Measurements from ENCODE around the gene CFAP70.
"Not testable (repeated sequence)": the region's sequence is repeated elsewhere in the genome, so short reads cannot be mapped to it uniquely, and the experiment has no call there.

CFAP70 gene

DNA sequence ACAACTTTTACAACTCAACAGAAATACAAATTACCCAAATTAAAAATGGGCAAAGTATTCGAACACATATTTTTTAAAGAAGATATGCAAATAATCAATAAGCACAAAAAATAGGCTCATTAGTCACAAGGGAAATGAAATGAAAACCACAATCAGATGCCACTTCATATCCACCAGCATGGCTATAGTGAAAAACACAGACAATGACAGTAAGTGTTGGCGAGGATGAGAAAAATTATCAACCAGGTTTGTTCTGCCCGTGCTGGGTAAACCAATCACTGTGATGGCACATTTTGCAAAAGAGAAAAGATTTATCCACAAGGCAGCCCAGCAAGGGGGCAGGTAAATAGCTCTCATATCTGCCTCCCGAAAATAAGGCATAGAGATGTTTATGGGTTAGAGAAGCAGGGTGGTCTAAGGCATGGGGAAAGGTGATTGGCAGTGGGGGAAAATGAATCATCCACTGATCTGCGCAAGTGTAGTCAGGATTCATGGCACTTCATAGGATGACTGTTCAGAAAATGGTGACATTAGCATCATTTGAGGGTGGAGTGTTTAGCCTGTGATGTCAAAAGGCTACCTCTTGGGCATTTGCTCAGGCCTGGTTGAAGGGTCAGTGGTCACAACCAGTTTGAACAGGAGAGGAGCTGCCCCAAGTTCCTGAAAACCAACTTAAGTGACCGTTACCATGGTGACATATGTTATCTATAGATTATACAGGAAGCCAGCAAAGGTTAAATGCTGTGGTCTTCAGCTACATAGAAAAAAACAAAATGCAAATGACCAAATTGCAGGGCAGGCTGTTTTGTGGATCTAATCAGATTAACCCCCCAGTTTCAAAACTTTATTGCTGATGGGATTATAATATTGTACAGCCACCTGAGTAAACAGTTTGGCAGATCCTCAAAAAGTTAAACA is 8.0 kb upstream of the CFAP70 start:
- DNase-seq (no peak), ATAC-seq (no peak)
- Mint-ChIP-seq H3K4me3 (no peak overlapping the region), H3K27me3 (no peaks in the 10 kb centered on the region), H3K9me3 (no peaks in the 10 kb centered on the region), H3K4me1 (peaks cover 6% of the 10 kb centered on the region), H3K27ac (peak overlapping the region in 1 of 2 donors; percentile 54)

DNA sequence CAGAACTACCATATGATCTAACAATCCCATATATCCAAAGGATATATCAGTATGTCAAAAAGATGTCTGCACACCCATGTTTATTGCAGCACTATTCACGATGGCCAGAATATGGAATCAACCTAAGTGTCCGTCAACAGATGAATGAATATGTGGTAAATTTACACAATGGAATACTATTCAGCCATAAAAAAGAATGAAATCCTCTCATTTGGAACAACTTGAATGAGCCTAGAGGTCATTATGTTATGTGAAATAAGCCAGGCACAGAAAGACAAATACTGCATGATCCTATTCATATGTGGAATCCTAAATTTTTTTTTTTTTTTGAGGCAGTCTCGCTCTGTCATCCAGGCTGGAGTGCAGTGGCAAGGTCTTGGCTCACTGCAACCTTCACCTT is 6.3 kb upstream of the CFAP70 start:
- Mint-ChIP-seq H3K4me1 (peaks cover 6% of the 10 kb centered on the region), H3K27ac (peak overlapping the region in 1 of 2 donors; percentile 34), H3K9me3 (no peaks in the 10 kb centered on the region), H3K4me3 (no peak overlapping the region), H3K27me3 (no peaks in the 10 kb centered on the region)
- ATAC-seq (no peak), DNase-seq (no peak)

DNA sequence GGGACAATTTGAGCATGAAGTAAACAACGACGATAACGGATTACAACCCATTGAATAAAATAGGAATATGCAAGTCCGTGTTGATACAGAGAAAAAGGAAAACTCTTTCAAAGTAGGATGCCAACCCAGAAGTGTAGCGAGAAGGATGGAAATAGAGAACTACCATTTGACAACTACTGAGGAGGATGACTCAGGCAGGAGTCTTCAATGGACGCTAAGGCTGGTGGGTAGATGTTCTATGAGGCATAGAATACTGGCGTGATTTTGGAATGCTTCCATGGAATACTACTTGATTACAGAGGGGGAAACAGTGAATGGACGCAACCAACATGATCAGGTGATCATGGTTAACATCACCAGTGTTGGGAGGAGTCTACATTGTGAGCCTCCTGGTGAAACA is 828 bp upstream of the CFAP70 start:
- no peak for ATAC-seq
- Mint-ChIP-seq H3K27me3 (no peaks in the 10 kb centered on the region), H3K4me1 (peaks cover 12% of the 10 kb centered on the region), H3K4me3 (no peak overlapping the region), H3K27ac (no peak overlapping the region), H3K9me3 (no peaks in the 10 kb centered on the region)
- no peak for DNase-seq

DNA sequence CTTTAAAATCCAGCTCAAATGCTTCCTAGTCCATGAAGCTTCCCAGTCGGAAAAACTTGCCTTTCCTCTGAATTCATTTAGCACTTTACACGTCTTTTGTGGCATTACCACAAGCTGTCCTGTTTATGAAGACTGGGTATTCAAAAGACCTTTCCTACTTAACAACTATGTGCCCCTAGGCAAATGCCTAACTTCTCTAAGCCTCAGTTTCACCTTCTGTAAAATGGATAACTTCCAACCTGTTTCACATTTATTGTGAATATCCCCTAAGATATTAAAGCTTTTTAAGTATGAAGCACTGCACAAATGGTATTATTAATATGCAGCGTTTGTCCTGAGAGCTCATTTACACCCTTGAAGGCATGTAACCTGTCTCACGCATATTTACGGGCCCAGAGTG is 843 bp downstream of the CFAP70 start:
- Mint-ChIP-seq H3K27me3 (no peaks in the 10 kb centered on the region), H3K4me1 (peaks cover 12% of the 10 kb centered on the region), H3K27ac (peak overlapping the region; percentile 95 to 99), H3K4me3 (peak overlapping the region; percentile 97 to 98), H3K9me3 (no peaks in the 10 kb centered on the region)
- DNase-seq (no peak), ATAC-seq (no peak)

DNA sequence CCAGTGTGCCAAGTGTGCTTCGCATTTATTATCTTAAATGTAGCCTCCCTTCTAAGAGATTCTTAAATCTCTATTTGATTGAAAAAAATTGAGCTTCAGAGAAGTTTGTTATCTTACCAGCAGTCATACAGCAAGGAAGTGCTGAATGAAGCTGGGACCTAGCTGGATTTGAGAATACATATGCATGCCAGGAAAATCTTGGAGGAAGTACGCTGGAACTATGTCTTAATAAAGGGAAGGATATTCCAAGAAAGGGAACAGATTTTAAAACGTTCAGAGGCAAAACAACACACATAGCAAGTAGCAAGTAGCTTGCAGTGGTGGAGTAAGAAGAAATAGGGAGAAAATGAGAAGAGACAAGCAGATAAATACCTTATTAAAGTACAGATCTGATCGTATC is 1.5 kb downstream of the CFAP70 start:
- Mint-ChIP-seq H3K4me3 (peak overlapping the region in 1 of 2 donors; percentile 64), H3K27ac (peak overlapping the region in 1 of 2 donors; percentile 48), H3K27me3 (no peaks in the 10 kb centered on the region), H3K9me3 (no peaks in the 10 kb centered on the region), H3K4me1 (peaks cover 12% of the 10 kb centered on the region)
- DNase-seq: no peak
- ATAC-seq: no peak

DNA sequence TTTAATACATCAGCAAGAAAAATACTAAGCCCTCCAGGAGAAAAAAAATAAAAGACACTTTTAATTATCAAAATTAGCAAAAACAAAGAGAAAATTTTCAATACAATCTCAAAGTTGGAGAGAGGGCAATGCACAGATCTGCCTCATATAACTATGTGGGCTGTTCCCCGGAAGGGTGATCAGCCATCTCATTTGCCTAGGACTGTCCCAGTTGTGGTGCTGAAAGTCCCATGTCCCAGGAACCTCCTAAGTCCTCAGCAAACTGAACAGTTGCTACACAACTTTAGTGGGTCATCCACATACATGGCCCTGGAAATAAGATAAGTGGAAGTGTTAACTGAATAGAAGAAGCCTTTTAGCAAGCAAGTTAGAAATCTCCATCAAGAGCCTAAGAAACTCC is 14.4 kb downstream of the CFAP70 start:
- H3K4me3 Mint-ChIP-seq: no peak overlapping the region
- H3K9me3 Mint-ChIP-seq: no peaks in the 10 kb centered on the region
- no peak overlapping the region for H3K27ac Mint-ChIP-seq
- no peaks in the 10 kb centered on the region for H3K4me1 Mint-ChIP-seq
- no peaks in the 10 kb centered on the region for H3K27me3 Mint-ChIP-seq
- ATAC-seq (no peak), DNase-seq (no peak)

DNA sequence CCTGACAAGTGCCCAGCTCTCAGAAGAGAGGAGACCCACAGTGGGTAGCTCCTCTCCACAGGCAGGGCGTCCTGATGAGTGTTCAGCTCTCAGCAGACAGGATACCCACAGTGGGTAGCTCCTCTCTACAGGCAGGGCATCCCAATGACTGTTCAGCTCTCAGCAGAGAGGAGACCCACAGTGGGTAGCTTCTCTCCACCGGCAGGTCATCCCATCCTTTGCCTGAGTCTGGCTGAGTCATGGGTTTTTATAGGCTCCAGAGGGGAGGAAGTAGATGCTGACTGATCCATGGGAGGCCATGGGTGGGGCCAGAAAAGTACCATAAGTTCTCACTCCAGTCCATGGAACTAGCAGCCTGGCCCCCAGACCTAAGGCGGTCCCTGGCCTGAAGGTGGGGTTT is 18.5 kb downstream of the CFAP70 start:
- H3K4me1 Mint-ChIP-seq: no peaks in the 10 kb centered on the region
- no peak for DNase-seq

DNA sequence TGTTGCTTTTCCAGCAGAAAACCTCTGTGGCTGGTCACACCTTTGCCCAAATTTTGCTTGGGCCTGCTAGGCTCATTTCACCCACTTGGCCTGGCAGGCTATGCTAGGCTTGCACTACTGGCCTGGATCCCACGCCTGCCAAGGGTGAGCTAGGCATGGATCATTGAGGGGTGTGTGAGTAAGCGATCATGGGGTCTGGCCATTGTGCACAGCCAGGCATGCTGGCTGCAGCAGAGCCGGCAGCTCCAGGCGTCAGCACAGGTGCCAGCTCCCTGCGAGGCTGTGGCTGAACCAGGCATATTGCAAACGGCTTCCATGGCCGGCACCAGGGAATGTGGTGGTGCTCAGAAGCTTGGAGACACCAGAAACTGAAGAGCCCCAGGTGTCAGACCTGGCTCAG is 19.2 kb downstream of the CFAP70 start:
- Mint-ChIP-seq H3K4me3 (no peak overlapping the region), H3K9me3 (no peaks in the 10 kb centered on the region), H3K4me1 (no peaks in the 10 kb centered on the region), H3K27me3 (no peaks in the 10 kb centered on the region), H3K27ac (no peak overlapping the region)
- DNase-seq: no peak
- ATAC-seq: no peak

More for the DNA sequence above, 18.5 kb downstream of the CFAP70 start:
- Mint-ChIP-seq H3K9me3 (no peaks in the 10 kb centered on the region), H3K27ac (no peak overlapping the region), H3K4me3 (no peak overlapping the region), H3K27me3 (no peaks in the 10 kb centered on the region)
- no peak for ATAC-seq

DNA sequence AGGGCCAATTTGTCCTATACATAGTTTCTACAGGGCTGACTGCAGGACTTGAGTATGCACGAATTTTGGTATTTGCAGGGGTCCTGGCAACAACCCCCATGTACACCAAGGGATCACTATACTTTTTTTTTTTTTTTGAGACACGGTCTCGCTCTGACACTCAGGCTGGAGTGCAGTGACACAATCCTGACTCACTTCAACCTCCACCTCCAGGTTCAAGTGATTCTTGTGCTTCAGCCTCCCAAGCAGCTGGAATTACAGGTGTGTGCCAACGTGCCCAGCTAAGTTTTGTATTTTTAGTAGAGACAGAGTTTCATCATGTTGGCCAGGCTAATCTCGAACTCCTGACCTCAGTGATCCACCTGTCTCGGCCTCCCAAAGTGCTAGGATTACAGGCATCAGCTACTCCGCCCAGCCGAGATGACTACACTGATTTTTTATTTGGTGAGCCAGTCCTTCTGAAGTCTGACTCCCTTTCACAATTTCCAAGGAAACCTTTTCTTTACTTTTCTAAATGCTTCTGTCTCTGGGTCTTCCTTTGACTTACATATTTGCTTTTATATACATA is 19.8 kb downstream of the CFAP70 start:
- H3K4me1 Mint-ChIP-seq: no peaks in the 10 kb centered on the region
- DNase-seq: no peak
- no peaks in the 10 kb centered on the region for H3K27me3 Mint-ChIP-seq
- H3K27ac Mint-ChIP-seq: no peak overlapping the region
- H3K4me3 Mint-ChIP-seq: no peak overlapping the region
- no peaks in the 10 kb centered on the region for H3K9me3 Mint-ChIP-seq
- no peak for ATAC-seq

DNA sequence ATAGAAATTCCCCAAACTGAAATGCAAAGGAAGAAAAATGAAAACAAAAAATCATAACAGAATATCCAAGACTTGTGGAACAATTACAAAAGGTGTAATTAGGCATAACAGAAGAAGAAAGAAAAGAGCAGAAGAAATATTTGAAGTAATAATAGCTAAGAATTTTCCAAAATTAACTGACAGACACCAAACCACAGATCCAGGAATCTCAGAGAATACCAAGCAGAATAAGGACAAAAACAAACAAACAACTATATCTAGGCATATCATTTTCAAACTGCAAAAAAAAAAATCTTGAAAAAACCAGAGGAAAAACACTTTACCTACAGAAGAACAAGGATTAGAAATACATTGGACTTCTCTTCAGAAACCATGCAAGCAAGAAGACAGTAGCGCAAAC is 25.5 kb downstream of the CFAP70 start:
- Mint-ChIP-seq H3K27ac (no peak overlapping the region), H3K4me1 (no peaks in the 10 kb centered on the region), H3K9me3 (no peaks in the 10 kb centered on the region), H3K27me3 (no peaks in the 10 kb centered on the region), H3K4me3 (no peak overlapping the region)
- DNase-seq (no peak), ATAC-seq (no peak)

DNA sequence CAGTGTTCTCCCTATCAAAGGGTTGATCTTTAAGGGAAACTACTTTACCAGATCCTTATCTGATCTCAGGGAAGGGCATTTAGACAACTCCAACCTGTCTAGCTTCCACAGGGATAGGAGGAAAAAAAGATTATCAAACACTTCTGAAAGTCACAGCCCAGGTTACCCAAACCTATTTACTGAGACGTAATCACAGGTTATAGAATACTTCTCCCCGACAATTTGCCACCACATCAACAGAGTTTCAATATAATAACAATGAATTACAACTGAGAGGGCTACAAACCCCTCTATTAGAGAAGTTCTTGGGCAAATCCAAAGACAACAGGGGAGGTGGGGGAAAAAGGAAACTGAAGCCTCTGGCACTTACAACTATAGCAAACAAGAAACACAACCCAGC is 26.3 kb downstream of the CFAP70 start:
- Mint-ChIP-seq H3K4me3 (no peak overlapping the region), H3K9me3 (no peaks in the 10 kb centered on the region), H3K27ac (no peak overlapping the region), H3K4me1 (no peaks in the 10 kb centered on the region), H3K27me3 (no peaks in the 10 kb centered on the region)
- DNase-seq (no peak), ATAC-seq (no peak)

DNA sequence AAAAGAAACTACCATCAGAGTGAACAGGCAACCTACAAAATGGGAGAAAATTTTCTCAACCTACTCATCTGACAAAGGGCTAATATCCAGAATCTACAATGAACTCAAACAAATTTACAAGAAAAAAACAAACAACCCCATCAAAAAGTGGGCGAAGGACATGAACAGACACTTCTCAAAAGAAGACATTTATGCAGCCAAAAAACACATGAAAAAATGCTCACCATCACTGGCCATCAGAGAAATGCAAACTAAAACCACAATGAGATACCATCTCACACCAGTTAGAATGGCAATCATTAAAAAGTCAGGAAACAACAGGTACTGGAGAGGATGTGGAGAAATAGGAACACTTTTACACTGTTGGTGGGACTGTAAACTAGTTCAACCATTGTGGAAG is 30.1 kb downstream of the CFAP70 start:
- not testable (repeated sequence) for H3K27ac Mint-ChIP-seq, H3K4me3 Mint-ChIP-seq, ATAC-seq, H3K27me3 Mint-ChIP-seq, DNase-seq, H3K4me1 Mint-ChIP-seq, H3K9me3 Mint-ChIP-seq

DNA sequence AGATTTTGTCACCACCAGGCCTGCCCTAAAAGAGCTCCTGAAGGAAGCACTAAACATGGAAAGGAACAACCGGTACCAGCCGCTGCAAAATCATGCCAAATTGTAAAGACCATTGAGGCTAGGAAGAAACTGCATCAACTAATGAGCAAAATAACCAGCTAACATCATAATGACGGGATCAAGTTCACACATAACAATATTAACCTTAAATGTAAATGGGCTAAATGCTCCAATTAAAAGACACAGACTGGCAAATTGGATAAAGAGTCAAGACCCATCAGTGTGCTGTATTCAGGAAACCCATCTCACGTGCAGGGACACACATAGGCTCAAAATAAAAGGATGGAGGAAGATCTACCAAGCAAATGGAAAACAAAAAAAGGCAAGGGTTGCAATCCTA is 33.4 kb downstream of the CFAP70 start:
- not testable (repeated sequence) for H3K4me3 Mint-ChIP-seq, H3K27me3 Mint-ChIP-seq, ATAC-seq

DNA sequence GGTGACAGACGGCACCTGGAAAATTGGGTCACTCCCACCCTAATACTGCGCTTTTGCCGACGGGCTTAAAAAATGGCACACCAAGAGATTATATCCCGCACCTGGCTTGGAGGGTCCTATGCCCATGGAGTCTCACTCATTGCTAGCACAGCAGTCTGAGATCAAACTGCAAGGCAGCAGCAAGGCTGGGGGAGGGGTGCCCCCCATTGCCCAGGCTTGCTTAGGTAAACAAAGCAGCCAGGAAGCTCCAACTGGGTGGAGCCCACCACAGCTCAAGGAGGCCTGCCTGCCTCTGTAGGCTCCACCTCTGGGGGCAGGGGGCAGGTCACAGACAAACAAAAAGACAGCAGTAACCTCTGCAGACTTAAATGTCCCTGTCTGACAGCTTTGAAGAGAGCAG is 35.1 kb downstream of the CFAP70 start:
- not testable (repeated sequence) for H3K27me3 Mint-ChIP-seq, H3K4me1 Mint-ChIP-seq

More for the DNA sequence above, 33.4 kb downstream of the CFAP70 start:
- H3K9me3 Mint-ChIP-seq, H3K27ac Mint-ChIP-seq, H3K4me1 Mint-ChIP-seq, DNase-seq: not testable (repeated sequence)

DNA sequence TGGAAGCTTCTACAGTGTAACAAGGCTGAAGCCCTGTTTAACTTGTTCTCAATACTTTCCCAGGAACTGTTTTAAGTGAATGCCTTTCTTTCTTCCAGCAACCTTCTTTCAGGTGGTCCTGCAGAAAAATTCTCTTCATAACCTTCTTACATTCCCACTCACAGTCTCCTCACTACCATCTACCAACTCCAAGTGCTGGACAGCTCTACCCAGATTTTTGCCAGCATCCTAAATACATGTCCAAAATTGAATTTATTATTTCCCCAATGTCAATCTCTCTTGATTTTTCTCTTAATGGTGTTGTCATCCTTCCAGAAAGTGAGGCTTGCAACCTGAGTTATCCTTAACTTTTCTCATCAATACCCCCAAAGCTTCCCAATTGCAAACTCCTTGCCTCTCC is 48.2 kb downstream of the CFAP70 start:
- DNase-seq: no peak
- Mint-ChIP-seq H3K9me3 (peaks cover 17 to 19% of the 10 kb centered on the region in 2 donors), H3K27ac (no peak overlapping the region), H3K4me1 (no peaks in the 10 kb centered on the region), H3K27me3 (no peaks in the 10 kb centered on the region), H3K4me3 (no peak overlapping the region)
- ATAC-seq: no peak

More for the DNA sequence above, 35.1 kb downstream of the CFAP70 start:
- not testable (repeated sequence) for H3K4me3 Mint-ChIP-seq, H3K27ac Mint-ChIP-seq, DNase-seq, H3K9me3 Mint-ChIP-seq, ATAC-seq

DNA sequence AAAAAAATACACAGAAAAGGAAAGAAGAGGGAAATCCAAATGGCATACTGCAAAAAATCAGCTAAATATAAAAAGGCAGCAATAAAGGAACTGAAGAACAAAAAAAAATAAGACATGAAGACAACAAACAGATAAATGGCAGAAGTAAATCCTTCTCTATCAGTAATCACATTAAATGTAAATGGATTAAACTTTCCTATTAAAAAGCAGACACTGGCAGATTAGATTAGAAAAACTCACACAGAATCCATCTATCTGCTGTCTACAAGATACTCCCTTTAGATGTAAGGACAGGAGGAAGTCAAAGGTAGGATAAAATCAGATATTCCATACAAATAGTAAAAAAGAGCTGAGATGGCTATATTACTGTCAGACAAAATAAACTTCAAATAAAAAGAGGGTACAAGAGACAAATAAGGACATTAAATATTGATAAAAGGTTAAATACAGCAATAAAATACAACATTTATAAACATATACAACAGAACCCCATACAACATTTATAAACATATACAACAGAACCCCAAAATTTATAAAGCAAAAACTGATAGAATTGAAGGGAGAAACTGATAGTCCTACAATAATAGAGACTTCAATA is 51.4 kb downstream of the CFAP70 start:
- Mint-ChIP-seq H3K4me3 (no peak overlapping the region), H3K27ac (no peak overlapping the region), H3K27me3 (no peaks in the 10 kb centered on the region), H3K4me1 (no peaks in the 10 kb centered on the region), H3K9me3 (peaks cover 23% of the 10 kb centered on the region in 2 donors)
- no peak for ATAC-seq
- DNase-seq: no peak

Measured in stimulated activated naive CD8-positive, alpha-beta T cell treated with anti-CD3 and anti-CD28 coated beads, Interleukin-15, amount 100 ng/mL, for 72 hours (primary cell).